Measurements from ENCODE around the gene NIFK.

The NIFK gene

GRCh38 chr2:121709776-121710469 is 26.8 kb downstream of the NIFK start:
- no peaks in the 10 kb centered on the region for H4K20me1 ChIP-seq (ENCODE audit: insufficient read depth)
- no peaks in the 10 kb centered on the region for H3K27me3 ChIP-seq (ENCODE audit: insufficient read depth, low read depth)
- no peak overlapping the region for H2AFZ ChIP-seq (ENCODE audit: low read depth)
- H3K4me1 ChIP-seq (ENCODE audit: low read depth, poor library complexity, severe bottlenecking), result no peaks in the 10 kb centered on the region
- H3K4me2 ChIP-seq, result no peak overlapping the region
- H3K4me3 ChIP-seq (IDR thresholded peaks at IDR 0.05; ENCODE audit: insufficient read depth, low read depth, low read length), result no peak overlapping the region
- no peak for TF ChIP-seq CTCF (conservative IDR thresholded peaks at IDR 0.05; ENCODE audit: low read depth, low read length)
- no peak overlapping the region for H3K9ac ChIP-seq
- no peak overlapping the region for H3K27ac ChIP-seq
- H3K79me2 ChIP-seq (ENCODE audit: insufficient read depth, low read depth), result no peaks in the 10 kb centered on the region
- no peaks in the 10 kb centered on the region for H3K36me3 ChIP-seq (ENCODE audit: insufficient read depth)

GRCh38 chr2:121707920-121708361 is 28.7 kb downstream of the NIFK start:
- Histone ChIP-seq H3K9ac (no peak overlapping the region), H3K36me3 (ENCODE audit: insufficient read depth) (no peaks in the 10 kb centered on the region), H3K4me1 (ENCODE audit: low read depth, poor library complexity, severe bottlenecking) (no peaks in the 10 kb centered on the region), H3K4me3 (IDR thresholded peaks at IDR 0.05; ENCODE audit: insufficient read depth, low read depth, low read length) (no peak overlapping the region), H3K27me3 (ENCODE audit: insufficient read depth, low read depth) (no peaks in the 10 kb centered on the region), H3K27ac (no peak overlapping the region), H3K4me2 (no peak overlapping the region), H2AFZ (ENCODE audit: low read depth) (no peak overlapping the region), H4K20me1 (ENCODE audit: insufficient read depth) (no peaks in the 10 kb centered on the region), H3K79me2 (ENCODE audit: insufficient read depth, low read depth) (no peaks in the 10 kb centered on the region)
- no peak for TF ChIP-seq CTCF (conservative IDR thresholded peaks at IDR 0.05; ENCODE audit: low read depth, low read length)

- H3K9ac ChIP-seq, result no peak overlapping the region
- H3K27ac ChIP-seq, result no peak overlapping the region
- no peaks in the 10 kb centered on the region for H3K79me2 ChIP-seq (ENCODE audit: insufficient read depth, low read depth)
- no peak overlapping the region for H3K4me3 ChIP-seq (IDR thresholded peaks at IDR 0.05; ENCODE audit: insufficient read depth, low read depth, low read length)
- H2AFZ ChIP-seq (ENCODE audit: low read depth), result no peak overlapping the region
- H3K4me1 ChIP-seq (ENCODE audit: low read depth, poor library complexity, severe bottlenecking), result no peaks in the 10 kb centered on the region
- H3K36me3 ChIP-seq (ENCODE audit: insufficient read depth), result no peaks in the 10 kb centered on the region
- no peak overlapping the region for H3K4me2 ChIP-seq
- no peaks in the 10 kb centered on the region for H3K27me3 ChIP-seq (ENCODE audit: insufficient read depth, low read depth)
- no peaks in the 10 kb centered on the region for H4K20me1 ChIP-seq (ENCODE audit: insufficient read depth)
- TF ChIP-seq CTCF (conservative IDR thresholded peaks at IDR 0.05; ENCODE audit: low read depth, low read length), result no peak
Observed at GRCh38 chr2:121707344-121707919, 29.2 kb downstream of the NIFK start.

GRCh38 chr2:121705958-121706357 is 30.7 kb downstream of the NIFK start:
- Histone ChIP-seq H3K27me3 (ENCODE audit: insufficient read depth, low read depth) (no peaks in the 10 kb centered on the region), H3K9ac (no peak overlapping the region), H4K20me1 (ENCODE audit: insufficient read depth) (no peaks in the 10 kb centered on the region), H3K4me3 (IDR thresholded peaks at IDR 0.05; ENCODE audit: insufficient read depth, low read depth, low read length) (no peak overlapping the region), H3K4me1 (ENCODE audit: low read depth, poor library complexity, severe bottlenecking) (no peaks in the 10 kb centered on the region), H3K4me2 (no peak overlapping the region), H3K36me3 (ENCODE audit: insufficient read depth) (no peaks in the 10 kb centered on the region), H3K27ac (no peak overlapping the region), H2AFZ (ENCODE audit: low read depth) (no peak overlapping the region), H3K79me2 (ENCODE audit: insufficient read depth, low read depth) (no peaks in the 10 kb centered on the region)
- no peak for TF ChIP-seq CTCF (conservative IDR thresholded peaks at IDR 0.05; ENCODE audit: low read depth, low read length)

Data from KMS-11 (cell line).